HG03060 (cell line): ENCODE measurements around the gene GALNT2.

ENCODE experiments used
- ATAC-seq: cut with Tn5 transposase; IDR thresholded peaks from one replicate; pipeline ENCODE4 v1.9.1; 2021; ENCODE audit warnings: low read depth, moderate number of reproducible peaks; ENCODE audit not compliant: unreplicated experiment

GALNT2 gene

DNA sequence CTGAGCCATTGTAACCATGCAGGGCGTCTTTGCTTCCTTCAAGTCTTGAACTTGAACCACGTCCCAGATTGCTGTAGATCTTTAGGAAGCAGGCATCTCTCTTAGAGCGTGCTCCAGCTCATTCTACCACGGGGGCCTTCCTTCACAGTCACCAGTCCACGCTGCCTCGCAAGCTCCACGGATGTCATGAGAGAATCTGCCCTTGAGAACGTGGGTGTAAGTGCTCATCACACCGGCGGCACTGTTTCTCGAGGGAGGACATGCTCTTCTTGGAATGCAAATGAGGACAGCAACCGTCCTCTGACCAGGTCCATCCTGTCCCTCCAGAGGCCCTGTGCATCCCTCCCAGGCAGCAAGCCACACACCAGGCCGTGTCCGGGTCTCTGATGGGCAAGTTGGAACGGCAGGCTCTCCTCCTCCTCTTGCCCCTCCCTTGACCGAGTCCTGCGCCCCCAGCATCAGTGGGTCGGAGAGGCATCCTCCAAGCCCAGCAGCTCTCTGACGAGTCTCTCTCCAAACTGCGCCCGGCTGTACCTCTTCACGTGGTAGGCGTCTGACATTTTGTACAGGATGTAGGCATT is 256.0 kb downstream of the GALNT2 start:
- no peak for ATAC-seq

GRCh38 chr1:230323686-230324085 is 256.6 kb downstream of the GALNT2 start:
- no peak for ATAC-seq

GRCh38 chr1:230326971-230327891 is 260.2 kb downstream of the GALNT2 start:
- no peak for ATAC-seq

- no peak for ATAC-seq
Measured at GRCh38 chr1:230327892-230328284, 260.9 kb downstream of the GALNT2 start.

DNA sequence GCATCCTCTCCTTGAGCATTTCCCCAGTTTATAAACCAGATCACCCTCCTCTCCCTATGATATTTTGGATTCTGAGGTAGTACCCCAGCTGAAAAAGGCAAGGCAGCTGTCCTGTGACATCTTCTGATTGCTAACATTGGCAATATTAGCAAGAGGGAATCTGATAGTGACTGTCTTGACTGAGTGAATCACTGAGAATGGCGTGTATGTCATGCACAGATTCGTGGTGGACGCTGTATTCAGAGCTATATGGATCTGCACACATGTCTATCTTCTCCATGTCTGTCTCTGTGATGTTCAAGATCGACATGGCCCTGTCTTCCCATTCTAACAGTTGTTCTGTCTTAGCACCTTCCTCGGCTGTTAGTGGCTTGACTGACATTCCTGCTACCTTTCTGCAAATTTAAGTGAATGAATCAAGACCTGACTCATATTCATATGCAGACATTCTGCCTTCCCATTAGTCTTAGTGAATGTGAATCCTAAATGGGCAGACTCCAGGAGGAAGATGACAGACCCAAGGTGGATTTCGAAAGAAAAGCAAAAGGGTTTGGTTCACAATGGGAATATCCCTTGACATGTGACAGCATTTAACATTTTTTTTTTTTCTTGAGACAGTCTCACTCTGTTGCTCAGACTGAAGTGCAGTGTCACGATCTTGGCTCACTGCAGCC is 261.4 kb downstream of the GALNT2 start:
- no peak for ATAC-seq

DNA sequence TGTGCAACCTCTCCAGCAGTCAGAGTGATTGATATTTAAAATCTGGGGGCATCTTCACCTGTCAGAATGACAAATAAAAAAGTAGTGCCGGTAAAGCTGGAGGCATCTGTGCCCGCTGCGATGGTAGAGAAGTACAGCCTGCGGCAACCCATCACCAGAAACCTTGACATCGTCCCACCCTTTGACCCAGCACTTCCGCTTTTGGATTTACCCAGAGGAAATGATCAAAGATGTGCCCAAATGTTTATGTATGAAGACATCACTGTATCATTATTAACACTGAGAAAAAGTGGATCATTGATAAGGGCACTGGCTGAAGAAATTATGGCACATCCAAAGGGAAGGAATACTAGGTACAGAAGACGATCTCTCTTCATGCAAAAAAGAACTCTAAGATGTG is 263.1 kb downstream of the GALNT2 start:
- no peak for ATAC-seq
